HG03354 (cell line): ENCODE data around the gene POLE2.
"Not testable (repeated sequence)": the region's sequence is repeated elsewhere in the genome, so short reads cannot be mapped to it uniquely, and the experiment has no call there.

ENCODE experiments used
- ATAC-seq: cut with Tn5 transposase; IDR thresholded peaks from one replicate; pipeline ENCODE4 v1.9.1; 2021; ENCODE audit warnings: mild to moderate bottlenecking; ENCODE audit not compliant: unreplicated experiment, poor library complexity, severe bottlenecking

POLE2 gene

DNA sequence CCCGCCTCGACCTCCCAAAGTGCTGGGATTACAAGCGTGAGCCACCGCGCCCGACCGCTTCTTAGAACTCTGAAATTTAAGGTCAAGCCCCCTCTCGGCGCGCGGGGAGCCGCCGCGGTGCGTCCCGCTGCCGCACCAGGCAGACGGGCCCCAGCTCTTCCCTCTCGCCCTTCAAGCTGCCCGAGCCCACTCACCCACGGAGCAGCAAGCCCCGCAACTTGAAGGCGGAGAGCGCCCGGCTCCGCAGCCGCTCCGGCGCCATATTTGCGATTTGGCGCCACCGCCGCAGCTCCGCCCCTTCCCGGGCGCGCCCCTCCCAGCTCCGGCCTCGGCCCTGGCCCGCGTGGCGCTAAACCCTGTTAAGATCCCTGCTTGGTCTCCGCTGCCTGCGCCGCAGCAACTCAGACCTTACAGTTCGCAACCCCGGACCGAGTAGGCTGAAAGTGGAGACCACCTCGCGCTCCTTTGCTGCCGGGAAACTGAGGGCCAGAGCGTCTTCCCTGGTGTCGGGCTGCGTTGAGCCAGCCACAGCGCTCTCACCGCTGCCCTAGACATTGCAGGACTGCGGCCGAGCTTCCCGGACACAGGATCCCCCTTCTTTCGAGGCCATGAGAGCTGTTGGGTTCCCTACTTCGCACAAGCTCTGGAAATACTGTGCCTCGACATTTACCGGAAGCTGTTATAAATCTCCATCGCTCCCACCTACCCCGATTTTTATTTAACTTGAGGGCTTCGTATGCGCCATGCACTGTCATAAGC is at the start of gene POLE2:
TSS of gene POLE2 (minus strand) at position 273 of the 759 bp plus-strand sequence. CDS start at position 262, 11 bp downstream.
- ATAC-seq = peak; percentile 88

DNA sequence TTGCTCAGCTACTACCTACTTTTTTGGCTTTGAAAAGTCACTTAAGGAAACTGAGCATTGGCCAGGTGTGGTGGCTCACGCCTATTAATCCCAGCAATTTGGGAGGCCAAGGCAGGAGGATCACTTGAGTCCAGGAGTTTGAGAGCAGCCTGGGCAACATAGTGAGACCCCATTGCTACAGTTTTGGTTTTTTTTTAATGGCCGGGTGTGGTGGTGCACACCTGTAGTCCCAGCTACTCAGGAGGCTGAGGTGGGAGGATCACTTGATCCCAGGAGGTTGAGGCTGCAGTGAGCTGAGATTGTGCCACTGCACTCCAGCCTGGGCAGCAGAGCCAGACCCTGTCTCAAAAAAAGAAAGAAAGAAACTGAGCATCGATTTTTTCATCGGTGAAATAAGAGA is 47.7 kb upstream of the POLE2 start:
- not testable (repeated sequence) for ATAC-seq

DNA sequence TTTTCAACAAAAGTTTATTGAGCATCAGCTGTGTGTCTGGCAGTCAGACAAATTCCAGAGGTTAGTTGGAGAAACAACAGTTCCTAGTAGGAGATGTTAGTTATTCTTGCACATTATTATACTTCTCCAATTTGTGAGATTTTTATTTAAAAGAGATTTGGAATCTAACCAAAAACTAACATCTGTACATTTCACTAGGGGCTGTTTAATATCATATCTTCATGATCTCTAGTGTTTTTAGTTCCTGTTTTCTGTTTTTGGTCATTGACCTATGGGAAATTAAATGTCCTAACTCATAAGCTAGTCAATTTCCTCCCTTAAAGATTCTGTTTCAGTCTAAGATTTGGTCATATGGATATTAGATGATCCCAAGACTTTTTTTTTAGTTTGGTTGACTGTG is 45.8 kb upstream of the POLE2 start:
- no peak for ATAC-seq

GRCh38 chr14:49732896-49733295 is 44.9 kb upstream of the POLE2 start:
- ATAC-seq = no peak

DNA sequence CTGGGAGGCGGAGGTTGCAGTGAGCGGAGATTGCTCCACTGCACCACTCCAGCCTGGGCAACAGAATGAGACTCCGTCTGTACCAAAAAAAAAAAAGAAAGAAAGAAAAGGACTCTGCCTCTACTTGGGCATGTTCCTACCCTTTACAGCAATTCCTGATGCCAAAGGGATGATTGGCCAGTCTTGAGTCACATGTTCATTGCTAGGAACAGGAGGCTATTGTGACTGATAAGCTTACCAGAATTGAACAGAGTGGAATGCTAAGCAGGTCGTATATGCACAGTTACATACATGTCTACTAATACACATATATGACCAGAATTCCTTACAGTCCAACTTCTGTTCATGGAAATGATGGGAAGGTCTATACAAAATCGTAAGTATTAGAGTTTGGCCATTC is 39.2 kb upstream of the POLE2 start:
- no peak for ATAC-seq

DNA sequence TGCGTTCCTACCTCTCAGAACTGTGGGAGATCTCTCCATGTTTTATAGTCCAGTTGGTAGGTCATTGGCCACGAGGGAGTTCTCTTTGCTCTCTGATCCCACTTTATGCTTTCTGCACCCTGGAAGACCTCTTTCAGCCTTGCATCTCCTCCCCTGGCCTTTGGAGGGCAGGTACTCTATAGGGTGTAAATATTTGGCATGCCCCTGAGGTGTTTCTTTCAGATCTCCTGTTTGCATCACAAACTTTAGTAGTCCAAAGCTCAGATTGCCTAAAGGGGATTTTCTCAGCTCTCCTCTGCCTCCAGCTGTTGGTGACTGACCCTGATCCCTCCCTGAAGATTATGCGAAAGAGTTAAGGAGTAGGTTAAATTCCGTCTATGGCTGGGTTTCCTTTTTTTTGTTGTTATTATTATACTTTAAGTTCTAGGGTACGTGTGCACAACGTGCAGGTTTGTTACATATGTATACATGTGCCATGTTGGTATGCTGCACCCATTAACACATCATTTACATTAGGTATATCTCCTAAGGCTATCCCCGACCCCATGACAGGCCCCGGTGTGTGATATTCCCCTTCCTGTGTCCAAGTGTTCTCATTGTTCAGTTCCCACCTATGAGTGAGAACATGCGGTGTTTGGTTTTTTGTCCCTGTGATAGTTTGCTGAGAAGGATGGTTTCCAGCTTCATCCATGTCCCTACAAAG is 33.9 kb upstream of the POLE2 start:
- ATAC-seq = not testable (repeated sequence)

DNA sequence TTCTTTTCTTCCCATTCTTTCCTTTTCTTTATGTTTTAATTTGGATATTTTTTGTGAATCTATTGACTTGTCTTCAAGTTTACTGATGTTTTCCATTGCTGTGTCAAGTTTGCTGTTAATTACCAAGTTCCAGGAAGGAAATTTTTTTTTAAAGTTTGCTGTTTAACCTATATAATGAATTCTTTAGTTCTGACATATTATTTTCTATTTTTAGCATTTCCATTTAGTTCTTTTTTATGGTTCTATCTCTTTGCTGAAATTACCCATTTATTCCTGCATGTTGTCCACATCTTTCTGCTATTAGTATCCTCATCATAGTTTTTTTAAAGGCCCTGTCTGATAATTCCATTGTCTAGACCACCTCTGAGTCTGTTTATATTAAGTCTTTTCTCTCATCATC is 32.7 kb upstream of the POLE2 start:
- ATAC-seq = no peak

- ATAC-seq = not testable (repeated sequence)
These were observed 23.0 kb upstream of the POLE2 start for GRCh38 chr14:49710993-49711392.

GRCh38 chr14:49704471-49704870 is 16.5 kb upstream of the POLE2 start:
- ATAC-seq = not testable (repeated sequence)

GRCh38 chr14:49703965-49704364 is 16.0 kb upstream of the POLE2 start:
- ATAC-seq = no peak

- ATAC-seq = no peak
These were observed 14.7 kb upstream of the POLE2 start for GRCh38 chr14:49702725-49703124.

DNA sequence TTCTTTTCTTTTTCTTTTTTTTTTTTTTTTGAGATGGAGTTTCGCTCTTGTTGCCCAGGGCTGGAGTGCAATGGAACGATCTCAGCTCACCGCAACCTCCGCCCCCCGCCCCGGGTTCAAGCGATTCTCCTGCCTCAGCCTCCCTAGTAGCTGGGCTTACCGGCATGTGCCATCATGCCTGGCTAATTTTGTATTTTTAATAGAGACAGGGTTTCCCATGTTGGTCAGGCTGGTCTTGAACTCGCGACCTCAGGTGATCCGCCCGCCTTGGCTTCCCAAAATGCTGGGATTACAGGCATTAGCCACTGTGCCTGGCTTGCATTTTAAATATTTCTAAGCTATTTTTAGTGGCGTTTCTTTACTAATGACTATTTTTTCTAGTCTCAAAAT is 5.7 kb upstream of the POLE2 start:
- ATAC-seq = not testable (repeated sequence)

- peak; percentile 79 for ATAC-seq
These were observed 5.1 kb upstream of the POLE2 start, which contains the start of gene KLHDC1 for GRCh38 chr14:49692811-49693734. Gene KLHDC1 (plus strand): TSS chr14:49693120. CDS start chr14:49693195, 75 bp downstream.

GRCh38 chr14:49692193-49692757 is 4.3 kb upstream of the POLE2 start:
- ATAC-seq = no peak

- no peak for ATAC-seq
These were observed 3.0 kb upstream of the POLE2 start for GRCh38 chr14:49691031-49691430.

DNA sequence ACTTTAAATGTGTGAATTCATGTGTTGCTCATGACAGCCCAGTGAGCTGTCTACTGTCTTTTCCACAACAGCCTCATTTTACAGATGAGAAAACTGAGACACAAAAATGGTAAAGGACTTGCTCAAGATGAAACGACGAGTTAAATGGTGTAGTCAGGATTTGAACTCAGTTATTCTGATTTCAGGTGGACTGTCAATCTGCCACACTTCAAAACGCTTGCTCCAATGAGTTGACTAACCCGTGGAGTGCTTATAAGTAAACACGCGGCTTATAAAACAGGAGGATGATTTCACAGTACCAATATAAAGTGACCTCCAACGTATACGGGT is 652 bp upstream of the POLE2 start:
- no peak for ATAC-seq

GRCh38 chr14:49686425-49686824 is 1.6 kb downstream of the POLE2 start:
- no peak for ATAC-seq

DNA sequence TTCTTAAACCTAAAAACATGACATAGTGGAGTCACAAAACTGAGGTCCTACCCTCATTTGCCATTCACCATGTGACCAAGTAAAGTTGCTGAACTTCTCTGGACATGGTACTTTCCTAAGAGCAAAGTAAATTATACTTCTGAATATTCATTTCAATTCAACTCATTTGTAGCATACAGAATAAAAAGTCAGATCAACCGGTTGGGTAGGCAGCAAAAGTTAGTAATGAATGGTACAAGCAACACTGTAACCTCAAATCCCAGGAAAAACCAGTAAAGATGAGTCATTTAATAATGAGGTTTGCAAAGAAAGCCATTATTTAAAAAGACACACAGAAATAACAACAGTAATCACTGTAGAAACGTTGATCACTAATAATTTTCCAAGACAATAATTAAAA is 8.7 kb downstream of the POLE2 start:
- no peak for ATAC-seq

- no peak for ATAC-seq
These were observed 10.4 kb downstream of the POLE2 start for GRCh38 chr14:49677643-49678042.

- ATAC-seq = no peak
These were observed 14.4 kb downstream of the POLE2 start for GRCh38 chr14:49673586-49673985.
